ENCODE data around the gene RCBTB1. TPM values are rescaled to one million over a fixed set of nuclear protein-coding genes. Genes with fewer than 3 reads are reported as not detected.

Gene RCBTB1
- total RNA-seq, 4 donors from 2014 or later = 5.6 to 10.7 (median 8.1) TPM

- no peaks in the 10 kb centered on the region for H3K9me3 ChIP-seq
- H3K36me3 ChIP-seq = peaks cover 0 to 6% (median 0%) of the 10 kb centered on the region in 3 donors
- H3K4me3 ChIP-seq = peak overlapping the region; percentile 68 to 99 (median 78)
- H3K4me1 ChIP-seq = peaks cover 0 to 20% (median 4%) of the 10 kb centered on the region in 4 donors
- DNase-seq = no peak
- H3K27me3 ChIP-seq = no peaks in the 10 kb centered on the region
- H3K27ac ChIP-seq = peak overlapping the region; percentile 58 to 88 (median 72)
- TF ChIP-seq CTCF (IDR thresholded peaks at IDR 0.05) (no peak), POLR2A (IDR thresholded peaks at IDR 0.05) (no peak)
Measured at GRCh38 chr13:49584771-49585182, 581 bp downstream of the RCBTB1 start.

GRCh38 chr13:49580980-49581680 is 4.2 kb downstream of the RCBTB1 start:
- Histone ChIP-seq H3K4me3 (no peak overlapping the region), H3K27me3 (no peaks in the 10 kb centered on the region), H3K9me3 (no peaks in the 10 kb centered on the region), H3K36me3 (peaks cover 0 to 11% (median 0%) of the 10 kb centered on the region in 3 donors), H3K27ac (no peak overlapping the region), H3K4me1 (peaks cover 0 to 16% (median 4%) of the 10 kb centered on the region in 4 donors)
- DNase-seq = no peak
- TF ChIP-seq CTCF (IDR thresholded peaks at IDR 0.05) = no peak
- TF ChIP-seq POLR2A (IDR thresholded peaks at IDR 0.05) = no peak

GRCh38 chr13:49579501-49579900 is 5.9 kb downstream of the RCBTB1 start:
- no peaks in the 10 kb centered on the region for H3K9me3 ChIP-seq
- H3K27ac ChIP-seq = no peak overlapping the region
- DNase-seq = no peak
- H3K27me3 ChIP-seq = no peaks in the 10 kb centered on the region
- H3K4me1 ChIP-seq = peaks cover 0 to 10% (median 3%) of the 10 kb centered on the region in 4 donors
- TF ChIP-seq POLR2A (IDR thresholded peaks at IDR 0.05) = no peak
- TF ChIP-seq CTCF (IDR thresholded peaks at IDR 0.05) = no peak
- H3K4me3 ChIP-seq = no peak overlapping the region
- H3K36me3 ChIP-seq = peaks cover 0 to 11% (median 0%) of the 10 kb centered on the region in 3 donors

GRCh38 chr13:49571299-49572240 is 13.8 kb downstream of the RCBTB1 start:
- DNase-seq = no peak
- Histone ChIP-seq H3K27me3 (no peaks in the 10 kb centered on the region), H3K36me3 (no peaks in the 10 kb centered on the region), H3K4me1 (no peaks in the 10 kb centered on the region), H3K4me3 (no peak overlapping the region), H3K9me3 (no peaks in the 10 kb centered on the region), H3K27ac (no peak overlapping the region)
- TF ChIP-seq POLR2A (IDR thresholded peaks at IDR 0.05) (no peak), CTCF (IDR thresholded peaks at IDR 0.05) (no peak)

- no peak for DNase-seq
- Histone ChIP-seq H3K27ac (no peak overlapping the region), H3K4me3 (no peak overlapping the region), H3K27me3 (no peaks in the 10 kb centered on the region), H3K4me1 (no peaks in the 10 kb centered on the region), H3K36me3 (no peaks in the 10 kb centered on the region), H3K9me3 (no peaks in the 10 kb centered on the region)
- TF ChIP-seq CTCF (IDR thresholded peaks at IDR 0.05) (no peak), POLR2A (IDR thresholded peaks at IDR 0.05) (no peak)
Measured at GRCh38 chr13:49569993-49570689, 15.2 kb downstream of the RCBTB1 start.
